Right atrium auricular region (tissue), 2 donors: ENCODE measurements around the gene CAPN3. TPM values are rescaled to one million over a fixed set of nuclear protein-coding genes. Genes with fewer than 3 reads are reported as not detected.
A peak's percentile ranks its signal among the peaks of the same experiment; 100 is the strongest.

Experiments used
- DNase-seq: peaks from one replicate; pipeline ENCODE4 v3.0.0-alpha.2; 2019; ENCODE audit warnings: low spot score
- H3K27ac ChIP-seq, 2 donors: fragments of 200-600 bp; sonication (generic); 1 replicate in 1 of 2; 2 replicates in 1 of 2; pipeline ENCODE4 v1.5.1; 2016 to 2019
- H3K27me3 ChIP-seq, 2 donors: fragments of 200-600 bp; sonication (generic); one replicate each; pipeline versions ENCODE4 v1.5.1 to v1.6.0; 2017 to 2019
- H3K36me3 ChIP-seq: fragments of 200-600 bp; sonication (generic); one replicate; pipeline ENCODE4 v1.5.1; 2016
- H3K4me1 ChIP-seq, 2 donors: fragments of 200-600 bp; sonication (generic); one replicate each; pipeline versions ENCODE4 v1.5.1 to v1.6.0; 2017 to 2019
- H3K4me3 ChIP-seq, 2 donors: fragments of 200-600 bp; sonication (generic); 1 replicate in 1 of 2; 2 replicates in 1 of 2; pipeline ENCODE4 v1.5.1; 2017 to 2019; ENCODE audit warnings: mild to moderate bottlenecking in 1 of 2, moderate library complexity in 1 of 2
- H3K9me3 ChIP-seq, 2 donors: fragments of 200-600 bp; sonication (generic); one replicate each; pipeline ENCODE4 v1.5.1; 2019
- CTCF ChIP-seq, 2 donors: fragments of 200-600 bp; sonication (generic); IDR thresholded peaks; one replicate each; pipeline ENCODE4 v1.5.1; 2019; ENCODE audit warnings: antibody characterized with exemption in 2 of 2
- total RNA-seq, 2 donors: library from RNA; depleted of rRNA; stranded (reverse); fragments of >200 nt; gene quantifications; one replicate each; pipeline ENCODE4 v1.1.0, GENCODE V29; 2016

CAPN3 gene
- total RNA-seq, 2 donors from 2014 or later = 5.3 to 8.6 TPM

GRCh38 chr15:42421376-42421775, 62.1 kb downstream of the CAPN3 start:
- Histone ChIP-seq H3K9me3 (no peaks in the 10 kb centered on the region), H3K4me1 (no peaks in the 10 kb centered on the region), H3K4me3 (no peak overlapping the region), H3K27me3 (no peaks in the 10 kb centered on the region), H3K36me3 (peaks cover 99% of the 10 kb centered on the region), H3K27ac (peak overlapping the region in 1 of 2 donors; percentile 40)
- no peak for TF ChIP-seq CTCF (IDR thresholded peaks at IDR 0.05)
- DNase-seq = no peak

- DNase-seq = no peak
- H3K4me3 ChIP-seq = no peak overlapping the region
- H3K4me1 ChIP-seq = no peaks in the 10 kb centered on the region
- TF ChIP-seq CTCF (IDR thresholded peaks at IDR 0.05) = no peak
- no peaks in the 10 kb centered on the region for H3K27me3 ChIP-seq
- peak overlapping the region; percentile 44 to 55 for H3K27ac ChIP-seq
- H3K36me3 ChIP-seq = peaks cover 96% of the 10 kb centered on the region
- no peaks in the 10 kb centered on the region for H3K9me3 ChIP-seq
These were observed 68.3 kb downstream of the CAPN3 start for GRCh38 chr15:42427429-42428223.

- no peak overlapping the region for H3K4me3 ChIP-seq
- TF ChIP-seq CTCF (IDR thresholded peaks at IDR 0.05) = no peak
- H3K9me3 ChIP-seq = no peaks in the 10 kb centered on the region
- peaks cover 77% of the 10 kb centered on the region for H3K36me3 ChIP-seq
- no peaks in the 10 kb centered on the region for H3K27me3 ChIP-seq
- H3K27ac ChIP-seq = no peak overlapping the region
- no peak for DNase-seq
- H3K4me1 ChIP-seq = no peaks in the 10 kb centered on the region
These were observed 85.2 kb downstream of the CAPN3 start for GRCh38 chr15:42444415-42445063.

GRCh38 chr15:42445551-42445950, 86.2 kb downstream of the CAPN3 start:
- DNase-seq = no peak
- Histone ChIP-seq H3K4me3 (no peak overlapping the region), H3K9me3 (no peaks in the 10 kb centered on the region), H3K36me3 (peaks cover 86% of the 10 kb centered on the region), H3K27ac (no peak overlapping the region), H3K4me1 (no peaks in the 10 kb centered on the region), H3K27me3 (no peaks in the 10 kb centered on the region)
- no peak for TF ChIP-seq CTCF (IDR thresholded peaks at IDR 0.05)

GRCh38 chr15:42447599-42447998, 88.3 kb downstream of the CAPN3 start:
- no peaks in the 10 kb centered on the region for H3K27me3 ChIP-seq
- H3K27ac ChIP-seq = peak overlapping the region in 1 of 2 donors; percentile 42
- H3K4me3 ChIP-seq = peak overlapping the region in 1 of 2 donors; percentile 7
- no peak for DNase-seq
- H3K4me1 ChIP-seq = no peaks in the 10 kb centered on the region
- peaks cover 82% of the 10 kb centered on the region for H3K36me3 ChIP-seq
- H3K9me3 ChIP-seq = no peaks in the 10 kb centered on the region
- TF ChIP-seq CTCF (IDR thresholded peaks at IDR 0.05) = no peak
